HG03175 (cell line): Measurements from ENCODE around the gene CBX3.
A peak's percentile ranks its signal among the peaks of the same experiment; 100 is the strongest.
"Not testable (repeated sequence)": the region's sequence is repeated elsewhere in the genome, so short reads cannot be mapped to it uniquely, and the experiment has no call there.

Source experiments
- ATAC-seq: cut with Tn5 transposase; IDR thresholded peaks from one replicate; pipeline ENCODE4 v1.9.1; 2021; ENCODE audit warnings: mild to moderate bottlenecking, moderate library complexity; ENCODE audit not compliant: unreplicated experiment

The CBX3 gene

DNA sequence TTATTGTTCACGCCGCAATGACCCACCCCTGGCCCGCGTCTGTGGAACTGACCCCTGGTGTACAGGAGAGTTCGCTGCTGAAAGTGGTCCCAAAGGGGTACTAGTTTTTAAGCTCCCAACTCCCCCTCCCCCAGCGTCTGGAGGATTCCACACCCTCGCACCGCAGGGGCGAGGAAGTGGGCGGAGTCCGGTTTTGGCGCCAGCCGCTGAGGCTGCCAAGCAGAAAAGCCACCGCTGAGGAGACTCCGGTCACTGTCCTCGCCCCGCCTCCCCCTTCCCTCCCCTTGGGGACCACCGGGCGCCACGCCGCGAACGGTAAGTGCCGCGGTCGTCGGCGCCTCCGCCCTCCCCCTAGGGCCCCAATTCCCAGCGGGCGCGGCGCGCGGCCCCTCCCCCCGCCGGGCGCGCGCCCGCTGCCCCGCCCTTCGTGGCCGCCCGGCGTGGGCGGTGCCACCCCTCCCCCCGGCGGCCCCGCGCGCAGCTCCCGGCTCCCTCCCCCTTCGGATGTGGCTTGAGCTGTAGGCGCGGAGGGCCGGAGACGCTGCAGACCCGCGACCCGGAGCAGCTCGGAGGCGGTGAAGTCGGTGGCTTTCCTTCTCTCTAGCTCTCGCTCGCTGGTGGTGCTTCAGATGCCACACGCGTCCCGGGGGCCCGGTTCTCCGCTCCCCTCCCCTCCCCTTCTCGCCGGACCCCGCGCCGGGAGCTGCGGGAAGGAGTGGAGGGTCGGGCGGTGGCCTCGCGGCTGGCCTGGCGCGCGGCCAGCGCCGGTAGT lies at the start of gene CBX3:
Gene CBX3 (plus strand): TSS at position 499 of the 772 bp plus-strand sequence. CDS start 1,254 bp downstream, outside the sequence.
- ATAC-seq: peak; percentile 41

DNA sequence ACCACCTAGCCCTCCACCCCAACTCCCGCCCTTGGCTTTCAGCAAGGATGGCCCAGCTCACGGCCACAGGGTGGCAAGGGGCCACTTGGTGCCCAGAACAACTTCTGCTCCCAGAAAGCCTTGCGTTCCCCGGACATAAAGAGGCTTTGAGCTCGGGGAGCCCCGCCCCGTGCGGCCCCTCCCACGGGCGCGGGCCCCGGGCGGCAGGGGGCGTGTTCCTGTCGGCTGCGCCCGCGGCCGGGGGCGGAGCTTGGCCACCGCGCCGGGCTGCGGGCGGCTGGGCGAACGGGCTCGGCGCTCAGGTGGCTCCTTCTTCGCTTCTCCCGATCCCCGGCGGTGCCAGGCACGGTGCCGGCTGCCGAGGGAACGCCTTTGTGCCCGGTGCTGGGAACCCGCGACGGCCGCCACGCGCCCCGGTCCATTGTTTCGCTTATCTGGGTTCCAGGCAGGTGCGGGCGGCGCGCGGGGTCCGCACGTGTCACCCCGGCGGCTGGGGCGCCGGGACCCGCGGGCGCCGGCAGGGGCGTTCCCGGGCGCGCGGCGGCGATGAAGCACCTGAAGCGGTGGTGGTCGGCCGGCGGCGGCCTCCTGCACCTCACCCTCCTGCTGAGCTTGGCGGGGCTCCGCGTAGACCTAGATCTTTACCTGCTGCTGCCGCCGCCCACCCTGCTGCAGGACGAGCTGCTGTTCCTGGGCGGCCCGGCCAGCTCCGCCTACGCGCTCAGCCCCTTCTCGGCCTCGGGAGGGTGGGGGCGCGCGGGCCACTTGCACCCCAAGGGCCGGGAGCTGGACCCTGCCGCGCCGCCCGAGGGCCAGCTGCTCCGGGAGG lies 49.4 kb upstream of the CBX3 start, which contains the start of gene NFE2L3:
Gene NFE2L3 (plus strand): TSS at position 246 of the 829 bp plus-strand sequence. CDS start 301 bp downstream, at position 547.
- ATAC-seq: peak; percentile 77

DNA sequence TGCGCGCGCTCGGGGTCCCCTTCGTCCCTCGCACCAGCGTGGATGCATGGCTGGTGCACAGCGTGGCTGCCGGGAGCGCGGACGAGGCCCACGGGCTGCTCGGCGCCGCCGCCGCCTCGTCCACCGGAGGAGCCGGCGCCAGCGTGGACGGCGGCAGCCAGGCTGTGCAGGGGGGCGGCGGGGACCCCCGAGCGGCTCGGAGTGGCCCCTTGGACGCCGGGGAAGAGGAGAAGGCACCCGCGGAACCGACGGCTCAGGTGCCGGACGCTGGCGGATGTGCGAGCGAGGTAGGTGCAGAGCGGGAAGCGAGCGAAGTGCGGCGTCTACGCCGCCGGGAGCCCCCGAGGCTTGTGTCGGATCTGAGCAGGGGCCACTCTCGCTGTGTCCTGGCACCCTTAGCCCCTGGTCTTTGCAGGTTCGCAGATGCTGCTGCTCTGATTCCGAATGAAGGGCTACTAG lies 48.7 kb upstream of the CBX3 start:
- peak; percentile 26 for ATAC-seq

DNA sequence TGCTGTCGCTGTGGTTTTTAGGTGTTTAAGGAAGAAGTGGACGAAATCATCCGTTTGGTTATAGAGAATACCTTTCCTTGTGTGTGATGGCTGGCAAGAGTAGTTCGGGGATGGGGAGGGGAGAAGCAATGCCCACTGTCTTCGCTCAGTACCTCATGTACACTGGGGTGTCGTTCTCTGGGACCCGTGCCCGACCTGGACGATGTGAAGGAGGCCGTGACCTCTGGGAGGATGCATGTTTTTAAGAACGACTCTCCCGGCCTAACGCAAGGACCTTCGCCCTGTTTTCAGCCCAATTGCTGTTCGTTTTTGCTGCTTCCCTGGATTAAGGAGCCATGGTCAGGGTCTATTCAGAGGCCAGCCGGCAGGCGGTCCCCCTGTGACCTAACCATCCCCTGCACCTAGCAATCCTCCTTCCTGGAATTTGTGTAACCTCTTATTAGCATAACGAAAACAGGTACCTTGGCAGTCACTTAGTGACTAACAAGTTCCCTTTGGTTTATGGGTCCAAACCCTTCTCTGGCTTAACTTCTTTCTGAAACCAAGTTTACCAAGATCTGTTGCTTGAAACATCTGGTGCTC lies 48.2 kb upstream of the CBX3 start:
- ATAC-seq: no peak

DNA sequence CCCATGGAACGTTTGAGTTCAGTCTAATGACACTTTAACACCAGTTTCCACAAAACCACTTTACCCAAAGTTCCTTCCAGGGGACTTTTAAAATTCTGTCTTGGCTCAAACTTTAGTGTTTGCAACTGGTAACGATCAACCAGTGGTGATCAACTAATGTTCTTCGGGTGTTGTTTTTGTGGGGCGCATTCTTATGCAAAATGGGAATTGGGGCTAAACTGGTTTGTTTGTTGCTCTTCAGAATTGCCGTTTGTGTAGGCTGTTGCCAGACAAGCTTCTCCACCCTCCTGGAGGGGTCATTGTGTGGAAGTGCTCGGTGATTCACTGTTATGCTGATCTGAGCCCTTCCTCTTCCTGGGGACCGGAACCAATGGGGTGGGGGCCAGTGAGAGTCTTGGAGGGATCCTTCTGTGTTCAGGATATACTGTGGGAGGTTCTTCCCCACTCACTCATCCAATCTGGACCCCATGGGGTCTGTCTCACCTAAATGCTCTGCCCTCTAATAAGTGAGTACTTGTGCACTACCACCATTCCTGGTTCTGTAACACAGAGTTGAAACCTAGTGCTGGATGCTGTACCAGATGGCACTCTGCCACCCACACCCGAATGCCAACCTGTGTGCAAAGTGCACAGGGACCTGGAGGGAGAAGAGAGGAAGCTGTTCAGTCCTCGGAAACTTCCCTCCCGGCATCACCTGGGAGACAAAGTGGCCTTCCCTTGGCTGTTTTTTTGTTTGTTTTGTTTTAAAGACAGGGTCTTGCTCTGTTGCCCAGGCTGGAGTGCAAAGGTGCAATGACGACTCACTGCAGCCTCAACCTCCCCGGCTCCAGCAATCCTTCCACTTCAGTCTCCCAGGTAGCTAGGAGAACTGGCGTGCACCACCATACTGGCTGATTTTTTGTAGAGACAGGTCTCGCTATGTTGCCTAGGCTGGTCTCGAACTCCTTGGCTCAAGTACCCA lies 47.4 kb upstream of the CBX3 start:
- ATAC-seq: no peak

DNA sequence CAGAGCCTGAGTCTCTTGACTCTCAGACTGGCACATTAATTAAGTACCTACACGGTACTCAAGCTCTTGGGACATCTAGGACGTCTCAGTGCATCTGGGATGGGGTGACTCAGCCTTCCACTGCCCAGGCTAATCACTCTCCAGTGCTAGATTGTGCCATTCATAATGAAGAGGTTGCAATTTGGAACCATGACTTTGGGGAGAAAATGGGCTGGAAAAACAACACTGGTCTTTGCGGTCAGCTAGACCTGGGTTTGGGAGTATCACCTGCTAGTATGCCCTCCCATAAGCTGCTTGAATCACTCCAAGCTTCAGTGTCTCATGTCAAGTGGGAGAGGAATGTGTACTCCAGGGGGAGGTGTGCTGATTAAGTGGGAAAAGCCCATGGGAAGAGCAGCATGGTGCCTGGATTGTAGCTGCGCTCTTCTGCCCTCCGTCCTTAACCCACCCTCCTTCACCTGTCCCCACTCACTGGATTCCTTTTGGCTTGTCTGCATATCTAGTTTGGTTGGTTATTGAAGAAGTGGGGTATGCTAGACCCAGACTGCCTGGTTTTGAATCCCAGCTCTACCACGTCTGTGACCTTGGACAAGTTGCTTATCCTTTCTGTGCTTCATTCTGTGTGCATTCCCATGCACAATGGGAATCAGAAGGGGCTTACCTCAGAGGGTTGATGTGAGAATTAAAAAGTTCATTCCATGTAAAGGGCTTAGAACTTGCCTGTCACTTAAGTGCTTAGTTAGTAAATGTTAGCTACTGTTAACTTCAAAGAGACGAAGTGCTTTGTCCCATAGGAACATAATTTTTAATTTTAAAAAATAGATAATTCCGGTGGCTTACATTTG lies 45.8 kb upstream of the CBX3 start:
- no peak for ATAC-seq

DNA sequence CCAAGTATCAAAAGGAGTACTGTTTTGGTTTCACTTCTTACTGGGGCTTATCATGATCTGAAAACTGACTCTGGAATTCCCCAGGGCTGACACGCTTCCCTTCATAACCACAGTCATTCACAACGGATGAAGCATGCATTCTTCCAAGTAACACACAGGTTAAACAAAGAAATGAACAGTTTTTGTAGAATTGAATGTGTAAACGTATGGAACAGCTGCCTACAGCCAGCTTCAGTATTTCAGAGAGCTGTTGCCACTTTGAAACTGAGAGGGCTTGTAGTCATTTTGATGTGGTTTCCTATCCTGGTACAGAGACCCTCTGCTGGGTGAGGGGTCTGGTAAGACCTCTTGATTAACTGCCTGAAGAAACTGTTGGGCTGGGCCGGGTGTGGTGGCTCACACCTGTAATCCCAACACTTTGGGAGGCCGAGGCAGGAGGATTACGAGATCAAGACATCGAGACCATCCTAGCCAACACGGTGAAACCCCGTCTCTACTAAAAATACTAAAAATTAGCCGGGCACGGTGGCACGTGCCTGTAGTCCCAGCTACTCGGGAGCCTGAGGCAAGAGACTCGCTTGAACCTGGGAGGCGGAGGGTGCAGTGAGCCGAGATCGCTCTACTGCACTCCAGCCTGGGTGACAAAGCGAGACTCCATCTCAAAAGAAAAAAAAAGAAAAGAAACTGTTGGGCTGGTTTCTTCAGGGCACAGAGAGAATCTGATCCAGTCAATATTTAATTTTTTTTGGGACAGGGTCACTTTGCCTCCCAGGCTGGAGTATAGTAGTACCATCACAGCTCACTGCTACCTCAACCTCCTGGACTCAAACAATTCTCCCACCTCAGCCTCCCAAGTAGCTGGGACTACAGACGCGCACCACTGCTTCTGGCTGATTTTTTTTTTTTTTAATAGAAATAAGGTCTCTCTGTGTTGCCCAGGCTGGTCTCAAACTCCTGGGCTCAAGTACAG lies 44.8 kb upstream of the CBX3 start:
- no peak for ATAC-seq

DNA sequence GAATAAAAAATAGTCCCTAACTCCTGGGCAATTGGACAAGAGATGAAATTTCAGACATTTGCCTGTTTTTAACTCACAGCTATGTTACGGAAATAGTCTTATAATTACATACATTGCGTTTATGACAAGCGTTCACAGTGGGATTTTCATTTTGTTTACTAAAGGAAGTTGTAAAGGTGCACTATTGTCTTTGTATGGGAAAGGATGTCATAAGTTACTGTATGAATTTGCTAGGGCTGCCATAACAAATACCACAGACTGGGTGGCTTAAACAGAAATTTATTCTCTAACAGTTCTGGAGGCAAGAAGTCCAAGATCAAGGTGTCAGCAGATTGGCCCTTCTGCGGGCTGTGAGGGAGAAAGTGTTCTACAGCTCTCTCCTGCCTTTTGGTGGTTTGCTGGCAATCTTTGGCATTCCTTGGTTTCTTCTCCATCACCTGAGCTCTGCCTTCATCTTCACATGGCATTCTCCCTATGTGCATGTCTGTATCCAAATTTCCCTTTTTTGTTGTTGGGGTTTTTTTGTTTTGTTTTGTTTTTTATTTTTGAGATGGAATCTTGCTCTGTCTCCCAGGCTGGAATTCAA lies 43.9 kb upstream of the CBX3 start:
- no peak for ATAC-seq

DNA sequence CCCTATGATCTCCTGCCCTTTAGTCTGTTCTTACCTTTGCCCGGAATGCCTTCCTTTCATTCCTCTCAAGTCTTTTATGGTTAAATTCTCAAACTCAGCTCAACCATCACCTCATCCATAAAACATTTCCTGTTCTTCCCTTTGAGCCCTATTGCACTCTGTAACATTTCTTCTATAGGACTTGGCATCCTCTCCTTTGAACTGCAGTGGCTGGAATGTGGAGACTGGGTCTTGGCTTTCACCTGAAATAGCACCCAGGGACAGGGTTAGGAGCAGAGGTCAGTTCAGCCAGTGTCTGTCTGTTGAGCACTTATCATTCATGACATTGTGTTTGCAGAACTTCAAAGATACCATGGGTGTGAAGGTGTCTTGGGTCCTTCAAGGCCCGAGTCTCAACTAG lies 42.3 kb upstream of the CBX3 start:
- no peak for ATAC-seq

DNA sequence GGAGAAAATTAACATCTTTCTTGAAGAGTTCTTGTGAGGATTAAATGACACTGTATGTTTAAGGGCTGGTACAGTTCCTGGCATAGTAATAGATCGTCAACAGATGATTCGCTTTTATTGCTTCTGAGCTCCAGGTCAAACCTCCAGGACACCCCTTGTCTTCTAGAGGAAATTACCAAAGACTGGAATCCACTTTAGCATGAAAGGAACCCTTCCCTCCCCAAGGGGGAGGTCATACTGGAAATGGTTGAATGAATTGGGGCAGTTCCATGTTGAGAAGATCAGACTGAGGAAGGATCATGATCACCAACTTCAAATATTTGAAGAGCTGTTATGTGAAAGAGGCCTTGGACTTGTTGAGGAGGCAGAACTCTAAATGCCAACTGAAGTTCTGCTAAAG lies 40.6 kb upstream of the CBX3 start:
- no peak for ATAC-seq

DNA sequence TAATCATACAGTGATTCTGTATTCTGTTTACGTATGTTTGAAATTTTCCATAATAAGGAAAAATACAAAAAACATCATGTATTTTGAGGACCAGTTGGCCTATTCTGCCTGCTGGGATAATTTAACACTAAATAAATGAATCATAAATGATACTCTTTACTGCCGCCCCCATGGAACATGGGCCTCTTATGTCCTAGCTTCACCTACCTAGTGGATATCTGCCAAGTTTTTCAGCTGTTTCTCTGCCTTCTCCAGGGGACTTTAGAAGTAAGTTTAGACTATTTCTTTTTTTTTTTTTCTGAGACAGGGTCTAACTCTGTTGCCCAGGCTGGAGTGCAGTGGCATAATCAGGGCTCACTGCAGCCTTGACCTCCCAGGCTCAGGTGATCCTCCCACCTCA lies 39.1 kb upstream of the CBX3 start:
- ATAC-seq: no peak

DNA sequence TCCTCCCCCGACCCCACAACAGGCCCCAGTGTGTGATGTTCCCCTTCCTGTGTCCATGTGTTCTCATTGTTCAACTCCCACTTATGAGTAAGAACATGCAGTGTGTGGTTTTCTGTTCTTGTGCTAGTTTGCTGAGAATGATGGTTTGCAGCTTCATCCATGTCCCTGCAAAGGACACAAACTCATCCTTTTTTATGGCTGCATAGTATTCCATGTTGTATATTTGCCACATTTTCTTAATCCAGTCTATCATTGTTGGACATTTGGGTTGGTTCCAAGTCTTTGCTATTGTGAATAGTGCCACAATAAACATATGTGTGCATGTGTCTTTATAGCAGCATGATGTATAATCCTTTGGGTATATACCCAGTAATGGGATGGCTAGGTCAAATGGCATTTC lies 37.7 kb upstream of the CBX3 start:
- not testable (repeated sequence) for ATAC-seq

DNA sequence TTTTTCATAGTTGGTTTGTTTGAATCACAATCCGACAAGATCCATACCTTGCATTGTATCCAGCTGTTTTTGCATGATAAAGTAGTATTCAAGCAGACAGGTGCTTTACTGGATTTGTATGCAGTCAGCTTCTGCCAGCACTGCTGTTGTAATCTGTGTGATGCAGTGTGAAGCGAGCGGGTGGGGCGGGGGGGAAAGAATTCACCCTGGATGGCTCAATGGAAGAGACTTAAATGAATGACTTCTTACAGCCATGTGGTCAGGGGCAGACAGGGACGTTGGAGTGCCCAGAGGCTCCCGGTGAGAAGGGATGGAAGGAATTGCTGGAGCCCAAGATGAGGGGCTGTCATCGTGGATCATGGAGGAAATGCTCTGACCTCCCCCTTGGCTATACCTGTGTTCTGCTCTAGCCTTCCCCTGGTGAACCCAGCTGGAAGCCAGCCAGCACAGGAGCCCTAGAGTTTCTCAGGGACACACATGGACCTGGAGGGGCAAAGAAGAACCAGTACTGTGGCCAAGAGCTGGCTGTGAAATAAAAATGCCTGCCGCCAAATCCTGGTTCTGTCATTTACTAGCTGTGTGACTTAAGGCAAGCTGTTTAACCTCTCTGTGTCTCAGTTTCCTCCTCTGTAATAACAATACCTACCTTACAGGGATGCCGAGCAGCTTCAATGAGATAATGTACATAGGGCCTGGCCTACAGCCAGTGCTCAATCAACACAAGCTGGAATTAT lies 35.4 kb upstream of the CBX3 start:
- ATAC-seq: no peak

DNA sequence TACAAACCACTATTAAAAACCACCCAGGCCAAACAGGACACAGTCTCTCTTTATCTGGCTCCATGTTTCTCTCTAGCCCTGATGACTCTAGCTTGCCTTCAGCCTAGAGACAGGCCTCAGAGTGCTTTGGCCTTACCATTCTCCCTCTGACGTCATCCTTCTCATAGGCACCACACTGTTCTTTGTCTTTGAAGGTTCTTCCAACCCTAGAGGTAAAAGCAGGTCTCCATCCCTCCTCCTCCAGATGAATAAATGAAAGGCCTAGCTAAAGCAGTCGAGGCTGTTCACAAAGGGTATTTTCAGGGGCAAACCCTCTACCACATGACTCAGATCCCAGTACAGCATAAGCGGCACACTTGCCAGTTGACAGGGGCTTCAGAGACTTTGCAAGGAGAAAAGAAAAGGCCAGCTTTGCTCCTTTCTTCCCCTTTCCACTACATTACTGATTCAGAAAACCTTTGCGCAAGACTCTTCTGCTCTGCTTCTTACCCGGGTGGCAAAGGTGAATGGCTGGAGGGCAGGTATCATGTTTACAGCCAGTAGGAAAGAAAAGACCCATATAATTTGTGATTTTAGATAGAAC lies 34.8 kb upstream of the CBX3 start:
- peak; percentile 6 for ATAC-seq

DNA sequence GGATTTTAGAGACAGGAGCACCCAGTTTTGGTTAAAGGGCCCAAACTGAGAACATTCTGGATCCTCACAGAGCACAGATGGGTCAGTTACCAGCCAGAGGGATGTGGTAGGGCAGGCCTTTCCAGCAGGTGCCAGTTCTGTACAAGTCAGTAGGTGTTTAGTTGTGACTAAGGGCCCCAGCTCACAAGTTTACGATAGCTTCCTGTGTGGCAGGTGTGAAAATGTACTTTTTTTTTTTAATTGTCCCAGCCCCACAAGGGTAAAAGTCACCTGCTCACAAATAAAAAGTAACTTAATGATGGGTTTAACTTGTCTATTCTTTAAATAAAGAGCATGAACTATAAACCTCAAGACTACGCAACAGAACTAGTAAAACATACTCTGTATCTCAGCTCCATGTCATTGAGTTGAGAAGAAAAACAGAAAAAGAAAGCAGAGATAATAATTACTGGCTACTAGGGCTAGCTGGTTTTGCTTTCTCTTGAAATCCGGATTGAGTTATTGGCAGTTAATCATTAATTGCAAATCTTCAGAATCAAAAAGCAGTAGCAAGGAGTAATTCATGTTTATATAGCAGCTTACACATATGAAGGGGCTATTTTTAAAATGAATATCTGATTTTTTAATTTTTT lies 34.1 kb upstream of the CBX3 start:
- ATAC-seq: peak; percentile 94

DNA sequence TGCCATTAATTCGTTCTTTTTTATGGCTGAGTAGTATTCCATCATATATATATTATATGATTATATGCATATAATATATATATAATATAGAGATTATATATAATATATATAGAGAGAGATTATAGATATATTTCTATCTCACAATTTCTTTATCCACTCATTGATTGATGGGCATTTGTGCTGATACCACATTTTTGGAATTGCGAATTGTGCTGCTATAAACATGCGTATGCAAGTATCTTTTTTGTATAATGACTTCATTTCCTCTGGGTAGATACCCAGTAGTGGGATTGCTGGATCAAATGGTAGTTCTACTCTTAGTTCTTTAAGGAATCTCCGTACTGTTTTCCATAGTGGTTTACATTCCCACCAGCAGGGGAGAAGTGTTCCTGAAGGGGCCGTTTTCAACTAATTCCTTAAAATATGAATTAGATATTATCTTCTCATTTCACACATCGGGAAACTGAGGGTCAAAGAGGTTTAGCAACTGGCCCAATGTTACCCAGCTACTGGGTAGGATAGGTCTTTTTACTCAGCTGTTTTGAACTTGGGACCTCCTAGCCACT lies 33.0 kb upstream of the CBX3 start:
- no peak for ATAC-seq
